ENCODE results near the gene SCAF4.
"Not testable (repeated sequence)": the region's sequence is repeated elsewhere in the genome, so short reads cannot be mapped to it uniquely, and the experiment has no call there.

Gene SCAF4

GRCh38 chr21:31659536-31660258, 72.2 kb downstream of the SCAF4 start, which contains the start of gene SOD1:
TSS of gene SOD1 (plus strand) at chr21:31659693. CDS start at chr21:31659770, 77 bp downstream.
- TF ChIP-seq CTCF (IDR thresholded peaks at IDR 0.05; ENCODE audit: control extremely low read depth, extremely low read depth, low read depth, missing control alignments) = no peak
- CTCF ChIA-PET = no interaction called here
- POLR2A ChIA-PET = no interaction called here
- peak; percentile 97 for DNase-seq (ENCODE audit: extremely low spot score)

- no peak for TF ChIP-seq CTCF (IDR thresholded peaks at IDR 0.05; ENCODE audit: control extremely low read depth, extremely low read depth, low read depth, missing control alignments)
- ChIA-PET POLR2A (no interaction called here), CTCF (no interaction called here)
- DNase-seq (ENCODE audit: extremely low spot score) = no peak
These were observed 72.7 kb downstream of the SCAF4 start for GRCh38 chr21:31659286-31659535.

- DNase-seq (ENCODE audit: extremely low spot score) = no peak
- ChIA-PET POLR2A (no interaction called here), CTCF (no interaction called here)
- TF ChIP-seq CTCF (IDR thresholded peaks at IDR 0.05; ENCODE audit: control extremely low read depth, extremely low read depth, low read depth, missing control alignments) = no peak
These were observed 73.9 kb downstream of the SCAF4 start for GRCh38 chr21:31658053-31658452.

- no peak for TF ChIP-seq CTCF (IDR thresholded peaks at IDR 0.05; ENCODE audit: control extremely low read depth, extremely low read depth, low read depth, missing control alignments)
- DNase-seq (ENCODE audit: extremely low spot score) = no peak
- CTCF ChIA-PET = no interaction called here
- POLR2A ChIA-PET = no interaction called here
These were observed 75.5 kb downstream of the SCAF4 start for GRCh38 chr21:31656199-31657095.

GRCh38 chr21:31654821-31655580, 76.9 kb downstream of the SCAF4 start:
- CTCF ChIA-PET = interaction anchor here (1.3 to 1.8 kb wide), 2 partner anchors 26 to 74 kb away, joined by 4 to 5 read pairs; no protein-coding TSS in a partner anchor
- DNase-seq (ENCODE audit: extremely low spot score); POLR2A ChIA-PET: not testable (repeated sequence)

GRCh38 chr21:31654340-31654739, 77.6 kb downstream of the SCAF4 start:
- DNase-seq (ENCODE audit: extremely low spot score) = no peak
- TF ChIP-seq CTCF (IDR thresholded peaks at IDR 0.05; ENCODE audit: control extremely low read depth, extremely low read depth, low read depth, missing control alignments) = no peak
- ChIA-PET CTCF (interaction anchor here (1.3 to 1.8 kb wide), 2 partner anchors 25 to 74 kb away, joined by 4 to 5 read pairs; no protein-coding TSS in a partner anchor), POLR2A (no interaction called here)

GRCh38 chr21:31651491-31651890, 80.4 kb downstream of the SCAF4 start:
- DNase-seq (ENCODE audit: extremely low spot score); CTCF ChIA-PET: not testable (repeated sequence)
- POLR2A ChIA-PET = interaction anchor here (0.6 kb wide), 1 partner anchor 10 kb away, joined by 3 read pairs; no protein-coding TSS in a partner anchor
